Endothelial cell of umbilical vein (primary cell): ENCODE measurements around the gene CLDN9. TPM values are rescaled to one million over a fixed set of nuclear protein-coding genes. Genes with fewer than 3 reads are reported as not detected.

Experiments used
- BruUV-seq: library from RNA; stranded (reverse); fragments of 400-500 nt; replicated peaks from 2 replicates; lab custom pipeline; 2021; lab: Mats Ljungman, UMichigan
- CTCF ChIA-PET: fragments of 300-600, 350-600 bp; sonication (Branson Sonifier 250); formaldehyde crosslinking; loops from one replicate; lab custom pipeline; 2021; ENCODE audit warnings: antibody characterized with exemption, inconsistent platforms; lab: Charles Lee
- POLR2A ChIA-PET: fragments of 300-600, 350-600 bp; sonication (Branson Sonifier 250); formaldehyde crosslinking; loops from one replicate; lab custom pipeline; 2021; ENCODE audit warnings: antibody characterized with exemption, inconsistent platforms; lab: Charles Lee
- DNase-seq: peaks from one replicate; pipeline ENCODE4 v3.0.0-alpha.2; 2011; ENCODE audit warnings: low read depth, low spot score
- FAIRE-seq: peaks from 2 replicates; lab custom pipeline; 2011; peaks lifted over from hg19 to GRCh38; lab: Jason Lieb, UNC
- H2AFZ ChIP-seq: 2 replicates; pipeline ENCODE4 v1.6.0; 2012; ENCODE audit warnings: low read depth, low read length, control low read depth, inconsistent platforms
- H3K27ac ChIP-seq: 2 replicates; pipeline ENCODE4 v1.5.1; 2011; ENCODE audit warnings: low read depth, mild to moderate bottlenecking, control low read depth, low read length, moderate library complexity; ENCODE audit not compliant: insufficient read depth
- H3K27me3 ChIP-seq, 2 experiments: 2 replicates each; pipeline versions ENCODE4 v1.6.0 to v1.6.1; 2011; ENCODE audit warnings: low read length in 2 of 2, mixed read lengths in 1 of 2; ENCODE audit not compliant: control insufficient read depth in 2 of 2, insufficient read depth in 2 of 2
- H3K36me3 ChIP-seq, 2 experiments: 2 replicates in 1 of 2; 3 replicates in 1 of 2; pipeline ENCODE4 v1.5.1; 2011; ENCODE audit warnings: low read length in 2 of 2, mild to moderate bottlenecking in 1 of 2, moderate library complexity in 1 of 2; ENCODE audit not compliant: control insufficient read depth in 2 of 2, insufficient read depth in 2 of 2; ENCODE audit errors: extremely low read depth in 1 of 2
- H3K4me1 ChIP-seq: 3 replicates; pipeline ENCODE4 v1.5.1; 2011; ENCODE audit warnings: mild to moderate bottlenecking, low read length; ENCODE audit not compliant: control insufficient read depth, insufficient read depth; ENCODE audit errors: extremely low read depth
- H3K4me2 ChIP-seq: 2 replicates; pipeline ENCODE4 v1.6.1; 2011; ENCODE audit warnings: low read length, control low read depth, mixed read lengths; ENCODE audit not compliant: insufficient read depth
- H3K4me3 ChIP-seq, 3 experiments: fragments of 200-600 bp in 1 of 3; sonication (generic), shearing (Covaris generic) in 1 of 3; replicated peaks in 1 of 3; 2 replicates each; pipeline ENCODE4 v1.5.1; 2011 to 2016; ENCODE audit warnings: control low read depth in 3 of 3, low read length in 3 of 3, mild to moderate bottlenecking in 2 of 3, inconsistent platforms in 1 of 3, low read depth in 1 of 3, moderate library complexity in 1 of 3; ENCODE audit not compliant: insufficient read depth in 1 of 3
- H3K79me2 ChIP-seq: 2 replicates; pipeline ENCODE4 v1.6.0; 2012; ENCODE audit warnings: low read length, inconsistent platforms; ENCODE audit not compliant: control insufficient read depth, insufficient read depth
- H3K9ac ChIP-seq: replicated peaks from 2 replicates; pipeline ENCODE3; 2011; ENCODE audit warnings: low read length, control low read depth; ENCODE audit not compliant: insufficient read depth; ENCODE audit errors: extremely low read depth
- H3K9me1 ChIP-seq: replicated peaks from 3 replicates; pipeline ENCODE4 v1.6.0; 2011; ENCODE audit warnings: mild to moderate bottlenecking, low read length; ENCODE audit not compliant: control insufficient read depth, insufficient read depth; ENCODE audit errors: extremely low read depth
- H3K9me3 ChIP-seq: replicated peaks from 2 replicates; pipeline ENCODE4 v1.5.1; 2012; ENCODE audit warnings: low read length, inconsistent platforms; ENCODE audit not compliant: control insufficient read depth, insufficient read depth
- H4K20me1 ChIP-seq: replicated peaks from 2 replicates; pipeline ENCODE3; 2011; ENCODE audit warnings: mild to moderate bottlenecking, low read length; ENCODE audit not compliant: control insufficient read depth, insufficient read depth; ENCODE audit errors: extremely low read depth
- FOS ChIP-seq: IDR thresholded peaks from 2 replicates; pipeline ENCODE4 v1.6.1; 2011; ENCODE audit warnings: mild to moderate bottlenecking, low read length, moderate library complexity, borderline replicate concordance; ENCODE audit not compliant: insufficient read depth
- JUN ChIP-seq: IDR thresholded peaks from 2 replicates; pipeline ENCODE4 v1.6.1; 2011; ENCODE audit warnings: borderline replicate concordance, low read depth; ENCODE audit not compliant: insufficient read length, insufficient read depth
- MYC ChIP-seq: IDR thresholded peaks from one replicate; pipeline ENCODE4 v1.6.1; 2011; ENCODE audit warnings: mild to moderate bottlenecking, low read depth, low read length
- dilution Hi-C: fragments of 300-500 bp; cut with MboI; formaldehyde crosslinking; loops from one replicate; pipeline ENCODE4 v1.15.0; 2019; ENCODE audit warnings: low sequenced_read_pairs; ENCODE audit not compliant: extremely low pct_ligation_motif_present
- intact Hi-C: fragments of 100-400 bp; cut with micrococcal nuclease; formaldehyde crosslinking; loops from one replicate; pipeline ENCODE4 v1.10.0; 2022
- polyA plus RNA-seq, 4 experiments: library from polyadenylated mRNA; depleted of rRNA in 3 of 4; stranded (reverse) in 3 of 4; unstranded in 1 of 4; fragments of >200 nt; gene quantifications; 2 replicates each; pipeline versions ENCODE4 v1.2.1 to v1.2.3, GENCODE V29; 2011 to 2012; ENCODE audit warnings: missing spikeins in 1 of 4
- total RNA-seq: library from RNA; stranded (reverse); gene quantifications from 2 replicates; pipeline ENCODE4 v1.2.3, GENCODE V29; 2021

Gene CLDN9
- total and polyA plus RNA-seq, 2 donors (not counting 3 experiments of a cell fraction or from before 2014, with no cell fraction given): 0.06 TPM; not detected in 1

GRCh38 chr16:2985893-2986355 is 26.8 kb upstream of the CLDN9 start:
- H3K4me3 ChIP-seq: no peak overlapping the region
- H2AFZ ChIP-seq: no peak overlapping the region
- intact Hi-C loops: no loop called here
- no peaks in the 10 kb centered on the region for H3K9me3 ChIP-seq
- dilution Hi-C loops: no loop called here
- no peaks in the 10 kb centered on the region for H3K9me1 ChIP-seq
- no peak for TF ChIP-seq FOS
- no peaks in the 10 kb centered on the region for H4K20me1 ChIP-seq
- BruUV-seq: no TSS peak
- H3K4me1 ChIP-seq: peaks cover 2% of the 10 kb centered on the region
- no peak overlapping the region for H3K27ac ChIP-seq
- H3K27me3 ChIP-seq: peaks cover 0 to 5% of the 10 kb centered on the region in 2 experiments
- CTCF ChIA-PET: interaction anchor here (1.4 kb wide), 1 partner anchor 42 kb away, joined by 3 read pairs; no protein-coding TSS in a partner anchor
- H3K79me2 ChIP-seq: no peaks in the 10 kb centered on the region
- no peaks in the 10 kb centered on the region for H3K36me3 ChIP-seq
- FAIRE-seq (no peak), DNase-seq (no peak)
- POLR2A ChIA-PET: no interaction called here
- no peak overlapping the region for H3K4me2 ChIP-seq
- no peak overlapping the region for H3K9ac ChIP-seq

GRCh38 chr16:2986623-2987188 is 26.0 kb upstream of the CLDN9 start:
- dilution Hi-C loops: no loop called here
- H3K4me1 ChIP-seq: no peaks in the 10 kb centered on the region
- no peak for FAIRE-seq
- no peaks in the 10 kb centered on the region for H3K36me3 ChIP-seq
- peaks cover 0 to 5% of the 10 kb centered on the region in 2 experiments for H3K27me3 ChIP-seq
- H3K4me3 ChIP-seq: no peak overlapping the region
- intact Hi-C loops: no loop called here
- H3K4me2 ChIP-seq: no peak overlapping the region
- no peaks in the 10 kb centered on the region for H3K9me3 ChIP-seq
- no peak overlapping the region for H3K9ac ChIP-seq
- CTCF ChIA-PET: interaction anchor here (1.4 kb wide), 1 partner anchor 42 kb away, joined by 3 read pairs; no protein-coding TSS in a partner anchor
- DNase-seq: no peak
- H3K79me2 ChIP-seq: no peaks in the 10 kb centered on the region
- BruUV-seq: no TSS peak
- H2AFZ ChIP-seq: no peak overlapping the region
- no peaks in the 10 kb centered on the region for H4K20me1 ChIP-seq
- TF ChIP-seq MYC: no peak
- no peak for TF ChIP-seq JUN
- no peak overlapping the region for H3K27ac ChIP-seq
- POLR2A ChIA-PET: no interaction called here
- H3K9me1 ChIP-seq: no peaks in the 10 kb centered on the region
